GM19240 (cell line): ENCODE results near the gene C19orf25.
"Not testable (repeated sequence)": the region's sequence is repeated elsewhere in the genome, so short reads cannot be mapped to it uniquely, and the experiment has no call there.

Source experiments
- DNase-seq: peaks from one replicate; pipeline ENCODE4 v3.0.0; 2011; ENCODE audit warnings: low spot score; ENCODE audit not compliant: insufficient read length

C19orf25 gene

GRCh38 chr19:1481893-1482360 lies 2.9 kb upstream of the C19orf25 start:
- no peak for DNase-seq

GRCh38 chr19:1481224-1481892 lies 2.3 kb upstream of the C19orf25 start:
- DNase-seq = no peak

- DNase-seq = not testable (repeated sequence)
Measured at GRCh38 chr19:1477056-1477455, 2.0 kb downstream of the C19orf25 start.

GRCh38 chr19:1475751-1476437 lies 3.1 kb downstream of the C19orf25 start:
- DNase-seq = no peak

- DNase-seq = no peak
Measured at GRCh38 chr19:1474765-1475351, 4.2 kb downstream of the C19orf25 start.

GRCh38 chr19:1474011-1474764 lies 4.8 kb downstream of the C19orf25 start:
- no peak for DNase-seq

- no peak for DNase-seq
Measured at GRCh38 chr19:1473085-1473851, 5.7 kb downstream of the C19orf25 start.

GRCh38 chr19:1472231-1473084 lies 6.6 kb downstream of the C19orf25 start:
- DNase-seq = no peak

GRCh38 chr19:1471515-1472160 lies 7.4 kb downstream of the C19orf25 start:
- no peak for DNase-seq

GRCh38 chr19:1471010-1471514 lies 8.0 kb downstream of the C19orf25 start:
- no peak for DNase-seq

- no peak for DNase-seq
Measured at GRCh38 chr19:1470305-1471009, 8.6 kb downstream of the C19orf25 start.

GRCh38 chr19:1470055-1470304 lies 9.0 kb downstream of the C19orf25 start:
- no peak for DNase-seq

- DNase-seq = no peak
Measured at GRCh38 chr19:1469255-1470054, 9.6 kb downstream of the C19orf25 start.

- no peak for DNase-seq
Measured at GRCh38 chr19:1468821-1469254, 10.2 kb downstream of the C19orf25 start.

- DNase-seq = no peak
Measured at GRCh38 chr19:1468274-1468820, 10.7 kb downstream of the C19orf25 start.

- DNase-seq = no peak
Measured at GRCh38 chr19:1467490-1468273, 11.3 kb downstream of the C19orf25 start.

GRCh38 chr19:1467215-1467489 lies 11.9 kb downstream of the C19orf25 start:
- DNase-seq = no peak
